NCI-H345 (cell line): ENCODE data around the gene STXBP6.
"Not testable (repeated sequence)": the region's sequence is repeated elsewhere in the genome, so short reads cannot be mapped to it uniquely, and the experiment has no call there.

Experiments used
- DNase-seq: peaks from one replicate; lab custom pipeline; 2025; lab: John Stamatoyannopoulos, UW

STXBP6 gene

GRCh38 chr14:24828486-24828885 is 221.5 kb downstream of the STXBP6 start:
- no peak for DNase-seq

GRCh38 chr14:24826390-24826789 is 223.6 kb downstream of the STXBP6 start:
- no peak for DNase-seq

- DNase-seq: no peak
These were observed 229.3 kb downstream of the STXBP6 start for GRCh38 chr14:24820616-24821015.

GRCh38 chr14:24818823-24819341 is 231.1 kb downstream of the STXBP6 start:
- DNase-seq: no peak

- DNase-seq: no peak
These were observed 231.7 kb downstream of the STXBP6 start for GRCh38 chr14:24818058-24818822.

GRCh38 chr14:24817212-24818057 is 232.5 kb downstream of the STXBP6 start:
- no peak for DNase-seq

- DNase-seq: no peak
These were observed 233.1 kb downstream of the STXBP6 start for GRCh38 chr14:24816929-24817211.

GRCh38 chr14:24816011-24816928 is 233.7 kb downstream of the STXBP6 start:
- no peak for DNase-seq

- no peak for DNase-seq
These were observed 234.4 kb downstream of the STXBP6 start for GRCh38 chr14:24815543-24815942.

- DNase-seq: no peak
These were observed 235.0 kb downstream of the STXBP6 start for GRCh38 chr14:24814944-24815343.

- no peak for DNase-seq
These were observed 235.6 kb downstream of the STXBP6 start for GRCh38 chr14:24814346-24814745.

- DNase-seq: no peak
These were observed 236.1 kb downstream of the STXBP6 start for GRCh38 chr14:24813819-24814259.

- DNase-seq: no peak
These were observed 236.7 kb downstream of the STXBP6 start for GRCh38 chr14:24813089-24813815.

GRCh38 chr14:24809135-24809534 is 240.8 kb downstream of the STXBP6 start:
- DNase-seq: no peak

- no peak for DNase-seq
These were observed 241.5 kb downstream of the STXBP6 start for GRCh38 chr14:24808412-24808811.

GRCh38 chr14:24806061-24806678 is 243.8 kb downstream of the STXBP6 start:
- DNase-seq: no peak

GRCh38 chr14:24804552-24805212 is 245.3 kb downstream of the STXBP6 start:
- DNase-seq: no peak

GRCh38 chr14:24803933-24804494 is 245.9 kb downstream of the STXBP6 start:
- no peak for DNase-seq

GRCh38 chr14:24803426-24803825 is 246.5 kb downstream of the STXBP6 start:
- not testable (repeated sequence) for DNase-seq

GRCh38 chr14:24802236-24802635 is 247.7 kb downstream of the STXBP6 start:
- no peak for DNase-seq
